IMR-90 (cell line): Measurements from ENCODE around the gene ACSF2. TPM values are rescaled to one million over a fixed set of nuclear protein-coding genes. Genes with fewer than 3 reads are reported as not detected.

Source experiments
- ATAC-seq: fragments of 200-7000 bp; cut with Tn5 transposase; 2 replicates; pipeline ENCODE4 v1.9.1; 2020; ENCODE audit warnings: low read depth, mild to moderate bottlenecking, moderate library complexity
- BruUV-seq: library from RNA; stranded (reverse); fragments of 400-500 nt; replicated peaks from 2 replicates; lab custom pipeline; 2021; lab: Mats Ljungman, UMichigan
- CTCF ChIA-PET: fragments of 300-600 bp; formaldehyde crosslinking; extraction: SDS; loops from one replicate; lab custom pipeline; 2021; ENCODE audit warnings: antibody characterized with exemption; lab: Yijun Ruan, JAX
- POLR2A ChIA-PET: fragments of 300-600 bp; sonication (Branson Sonifier 250); formaldehyde crosslinking; loops from one replicate; lab custom pipeline; 2022; ENCODE audit warnings: antibody characterized with exemption; ENCODE audit not compliant: unreplicated experiment; lab: Charles Lee
- DNase-seq: peaks from one replicate; pipeline ENCODE4 v3.0.0; 2013
- H2AFZ ChIP-seq: replicated peaks from 2 replicates; pipeline ENCODE3; 2013; ENCODE audit warnings: low read length, mild to moderate bottlenecking; ENCODE audit not compliant: poor library complexity
- H2AK5ac ChIP-seq: 2 replicates; pipeline ENCODE4 v1.6.1; 2013; ENCODE audit warnings: low read depth, low read length, inconsistent platforms
- H2AK9ac ChIP-seq: replicated peaks from 2 replicates; pipeline ENCODE3; 2013; ENCODE audit warnings: mild to moderate bottlenecking, low read depth, low read length, moderate library complexity; ENCODE audit not compliant: poor library complexity
- H2BK120ac ChIP-seq: 2 replicates; pipeline ENCODE4 v1.6.1; 2013; ENCODE audit warnings: low read depth, low read length, inconsistent platforms
- H2BK15ac ChIP-seq: 3 replicates; pipeline ENCODE4 v1.6.1; 2013; ENCODE audit warnings: low read depth, low read length, inconsistent platforms
- H2BK20ac ChIP-seq: 2 replicates; pipeline ENCODE4 v1.6.1; 2013; ENCODE audit warnings: low read depth, mild to moderate bottlenecking, inconsistent platforms, low read length, moderate library complexity
- H2BK5ac ChIP-seq: 2 replicates; pipeline ENCODE4 v1.6.1; 2013; ENCODE audit warnings: mild to moderate bottlenecking, low read depth, low read length, inconsistent platforms; ENCODE audit not compliant: poor library complexity, severe bottlenecking
- H3K14ac ChIP-seq: replicated peaks from 2 replicates; pipeline ENCODE4 v1.6.1; 2013; ENCODE audit warnings: low read depth, low read length, inconsistent platforms
- H3K18ac ChIP-seq: 2 replicates; pipeline ENCODE4 v1.6.1; 2013; ENCODE audit warnings: low read depth, low read length, control low read depth
- H3K23ac ChIP-seq: 2 replicates; pipeline ENCODE4 v1.6.1; 2013; ENCODE audit warnings: low read depth, low read length, inconsistent platforms
- H3K27ac ChIP-seq: 2 replicates; pipeline ENCODE4 v1.5.1; 2013; ENCODE audit warnings: mild to moderate bottlenecking, control low read depth, low read length; ENCODE audit not compliant: insufficient read depth
- H3K27me3 ChIP-seq: 2 replicates; pipeline ENCODE4 v1.6.1; 2013; ENCODE audit warnings: low read length; ENCODE audit not compliant: control insufficient read depth, insufficient read depth
- H3K36me3 ChIP-seq: 2 replicates; pipeline ENCODE4 v1.6.1; 2013; ENCODE audit warnings: low read length, mixed read lengths; ENCODE audit not compliant: control insufficient read depth, insufficient read depth
- H3K4ac ChIP-seq: 2 replicates; pipeline ENCODE4 v1.6.1; 2013; ENCODE audit warnings: low read depth, low read length, inconsistent platforms
- H3K4me1 ChIP-seq: 2 replicates; pipeline ENCODE4 v1.6.1; 2013; ENCODE audit warnings: low read length, mixed read lengths; ENCODE audit not compliant: control insufficient read depth, insufficient read depth
- H3K4me2 ChIP-seq: 2 replicates; pipeline ENCODE4 v1.6.1; 2013; ENCODE audit warnings: low read depth, mild to moderate bottlenecking, control low read depth, low read length, moderate library complexity
- H3K4me3 ChIP-seq: 2 replicates; pipeline ENCODE4 v1.5.1; 2013; ENCODE audit warnings: low read depth, mild to moderate bottlenecking, control low read depth, low read length, moderate library complexity; ENCODE audit not compliant: insufficient read depth
- H3K56ac ChIP-seq: 2 replicates; pipeline ENCODE4 v1.6.1; 2013; ENCODE audit warnings: low read length, inconsistent platforms; ENCODE audit not compliant: insufficient read depth; ENCODE audit errors: extremely low read depth
- H3K79me1 ChIP-seq, 2 experiments: 2 replicates each; pipeline ENCODE4 v1.6.1; 2013; ENCODE audit warnings: low read length in 2 of 2, inconsistent platforms in 1 of 2, low read depth in 1 of 2
- H3K9ac ChIP-seq: 2 replicates; pipeline ENCODE4 v1.6.1; 2013; ENCODE audit warnings: low read depth, low read length, control low read depth
- H3K9me1 ChIP-seq: 2 replicates; pipeline ENCODE4 v1.6.1; 2013; ENCODE audit warnings: low read length, inconsistent platforms; ENCODE audit not compliant: insufficient read depth
- H3K9me3 ChIP-seq: 2 replicates; pipeline ENCODE4 v1.6.1; 2013; ENCODE audit warnings: low read length; ENCODE audit not compliant: control insufficient read depth, insufficient read depth
- H4K20me1 ChIP-seq: 2 replicates; pipeline ENCODE4 v1.6.1; 2013; ENCODE audit warnings: low read length, inconsistent platforms; ENCODE audit not compliant: insufficient read depth
- H4K5ac ChIP-seq: 2 replicates; pipeline ENCODE4 v1.6.1; 2013; ENCODE audit warnings: mild to moderate bottlenecking, low read depth, low read length, control low read depth
- H4K8ac ChIP-seq, 2 experiments: 2 replicates each; pipeline ENCODE4 v1.6.1; 2013; ENCODE audit warnings: low read depth in 2 of 2, low read length in 2 of 2, control low read depth in 1 of 2, inconsistent platforms in 1 of 2
- H4K91ac ChIP-seq: 2 replicates; pipeline ENCODE4 v1.6.1; 2013; ENCODE audit warnings: low read depth, low read length, inconsistent platforms; ENCODE audit not compliant: insufficient read depth
- BHLHE40 ChIP-seq: fragments of 150-350 bp; IDR thresholded peaks from 2 replicates; pipeline ENCODE4 v1.6.1; 2016; ENCODE audit warnings: mild to moderate bottlenecking, low read depth, low read length
- CEBPB ChIP-seq: IDR thresholded peaks from 2 replicates; pipeline ENCODE4 v1.6.1; 2012; ENCODE audit warnings: low read depth, low read length, improper control_type of control experiment
- CHD1 ChIP-seq: IDR thresholded peaks from 2 replicates; pipeline ENCODE4 v1.6.1; 2012; ENCODE audit warnings: low read depth, low read length, improper control_type of control experiment
- RAD21 ChIP-seq: IDR thresholded peaks from 2 replicates; pipeline ENCODE4 v1.6.1; 2012; ENCODE audit warnings: low read length, improper control_type of control experiment
- RFX5 ChIP-seq: IDR thresholded peaks from 2 replicates; pipeline ENCODE4 v1.8.0; 2012; ENCODE audit warnings: low read depth, mild to moderate bottlenecking, low read length, moderate library complexity
- SMC3 ChIP-seq: fragments of 150-350 bp; IDR thresholded peaks from 2 replicates; pipeline ENCODE4 v1.6.1; 2016; ENCODE audit warnings: low read depth, mild to moderate bottlenecking, antibody characterized with exemption, low read length, moderate library complexity
- WGBS, 2 experiments: methylation state at CpG; one replicate each; pipeline versions ENCODE4 v1.1.5 to v1.1.7; 2013; ENCODE audit warnings: missing lambda C conversion rate in 2 of 2; ENCODE audit not compliant: insufficient read length in 1 of 2; ENCODE audit errors: extremely low coverage in 2 of 2; 5-methylcytosine and 5-hydroxymethylcytosine counted together
- dilution Hi-C: fragments of 300-500 bp; cut with HindIII; formaldehyde crosslinking; loops from one replicate; pipeline ENCODE4 v1.14.3; 2018; ENCODE audit warnings: low sequenced_read_pairs; ENCODE audit not compliant: unreplicated experiment
- in situ Hi-C: fragments of 300-500 bp; cut with MboI; formaldehyde crosslinking; loops from 3 replicates; pipeline ENCODE4 v1.14.3; 2019; ENCODE audit warnings: low sequenced_read_pairs, inconsistent platforms, mixed read lengths
- intact Hi-C: fragments of 100-400 bp; cut with micrococcal nuclease; formaldehyde crosslinking; loops from 2 replicates; pipeline ENCODE4 v1.10.0; 2022
- polyA plus RNA-seq, 3 experiments: library from polyadenylated mRNA; depleted of rRNA; stranded (reverse); fragments of >200 nt; gene quantifications; 2 replicates each; pipeline ENCODE4 v1.2.3, GENCODE V29; 2012; ENCODE audit warnings: low replicate concordance in 1 of 3
- total RNA-seq: library from RNA; depleted of rRNA; stranded (reverse); fragments of >200 nt; gene quantifications from 2 replicates; pipeline ENCODE4 v1.2.3, GENCODE V29; 2012
- TF ChIP-seq, protein P1 (sequence below): fragments of 150-350 bp; IDR thresholded peaks from 2 replicates; pipeline ENCODE4 v1.6.1; 2016; ENCODE audit warnings: low read depth, mild to moderate bottlenecking, low read length, moderate library complexity, borderline replicate concordance
- TF ChIP-seq, protein P2 (sequence below): conservative IDR thresholded peaks from 2 replicates; pipeline ENCODE4 v1.5.1; 2012; ENCODE audit warnings: mild to moderate bottlenecking, low read depth, low read length, improper control_type of control experiment

Gene ACSF2
- total and polyA plus RNA-seq, 2 of the 4 experiments (the other 2 are of a cell fraction) = 18.5 to 27.2 TPM

DNA sequence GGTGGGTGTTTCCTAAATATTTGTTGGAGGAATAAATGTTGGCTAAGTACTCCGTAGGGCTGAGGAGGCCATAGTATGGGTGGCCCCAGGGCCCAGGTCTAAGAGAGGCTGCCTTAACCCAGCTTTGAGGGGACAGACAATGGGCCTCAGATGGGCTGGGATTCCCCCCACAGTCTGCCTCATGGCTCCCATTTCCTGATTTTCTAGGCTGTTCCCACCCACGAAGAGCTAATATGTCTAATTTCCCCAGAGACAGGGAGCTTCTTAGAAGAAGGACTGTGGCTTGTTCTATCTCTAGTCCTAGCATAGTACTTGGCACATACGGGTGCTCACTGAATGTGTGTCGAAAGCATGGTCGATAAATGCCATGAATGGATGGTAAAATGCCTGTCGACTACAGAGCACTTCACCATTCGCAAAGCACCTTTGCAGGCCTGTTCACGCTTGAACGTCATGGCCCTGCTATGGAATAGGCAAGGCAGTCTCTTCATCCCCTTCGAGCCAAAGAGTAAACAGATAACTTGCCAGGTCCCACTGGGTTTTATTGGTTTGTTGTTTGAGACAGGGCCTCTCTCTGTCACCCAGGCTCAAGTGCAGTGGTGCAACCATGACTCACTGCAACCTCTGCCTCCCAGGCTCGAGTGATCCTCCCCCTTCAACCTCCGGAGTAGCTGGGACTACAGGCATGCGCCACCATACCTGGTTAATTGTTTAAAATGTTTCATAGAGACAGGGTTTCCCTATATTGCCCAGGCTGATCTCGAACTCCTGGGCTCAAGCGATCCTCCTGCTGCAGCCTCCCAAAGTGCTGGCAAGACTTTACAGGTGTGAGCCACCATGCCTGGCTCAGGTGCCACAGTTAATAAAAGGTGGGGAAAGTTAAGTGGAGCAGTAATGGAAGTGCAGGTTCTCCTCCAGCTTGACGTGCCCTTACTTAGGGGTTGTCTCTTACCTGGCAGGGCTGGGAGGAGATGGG is 33.0 kb downstream of the ACSF2 start:
- in situ Hi-C loops = no loop called here
- Histone ChIP-seq H2BK5ac (no peak overlapping the region), H2AFZ (no peak overlapping the region), H4K20me1 (peaks cover 4% of the 10 kb centered on the region; the same call in 1 of the 2 replicates), H3K56ac (no peak overlapping the region), H3K9me1 (0 out of 2 replicates have a peak, but pooled peaks cover 6% of the 10 kb centered on the region), H3K36me3 (peaks cover 3% of the 10 kb centered on the region; the same call in 1 of the 2 replicates), H3K14ac (0 out of 2 replicates have a peak overlapping the region, but pooled peaks have one; percentile 28), H3K23ac (no peak overlapping the region; the same call in 1 of the 2 replicates), H3K4me1 (no peaks in the 10 kb centered on the region), H3K9ac (no peak overlapping the region), H3K4ac (no peak overlapping the region), H3K79me1 (no peaks in the 10 kb centered on the region; a peak in 1 of 4 replicates), H4K8ac (no peak overlapping the region), H2AK5ac (no peak overlapping the region), H3K4me3 (no peak overlapping the region), H4K5ac (no peak overlapping the region), H2AK9ac (peak overlapping the region; percentile 36), H3K27me3 (no peaks in the 10 kb centered on the region), H3K4me2 (no peak overlapping the region), H2BK15ac (no peak overlapping the region), H3K18ac (no peak overlapping the region), H3K9me3 (no peaks in the 10 kb centered on the region), H2BK20ac (no peak overlapping the region), H4K91ac (no peak overlapping the region), H3K27ac (no peak overlapping the region), H2BK120ac (no peak overlapping the region)
- 93% methylated on average over 8 of the region's 16 CpGs; no CpG with 5 or more reads in 1 of the 2 experiments for WGBS, 2 experiments
- ChIA-PET CTCF (no interaction called here), POLR2A (no interaction called here)
- intact Hi-C loops = no loop called here
- DNase-seq (peak; percentile 18), ATAC-seq (peak; percentile 56; the same call in 1 of the 2 replicates)
- TF ChIP-seq CEBPB = peak; percentile 50; the same call in 1 of the 2 replicates
- TF ChIP-seq BHLHE40 = no peak
- TF ChIP-seq RFX5 = no peak
- TF ChIP-seq, protein P1, sequence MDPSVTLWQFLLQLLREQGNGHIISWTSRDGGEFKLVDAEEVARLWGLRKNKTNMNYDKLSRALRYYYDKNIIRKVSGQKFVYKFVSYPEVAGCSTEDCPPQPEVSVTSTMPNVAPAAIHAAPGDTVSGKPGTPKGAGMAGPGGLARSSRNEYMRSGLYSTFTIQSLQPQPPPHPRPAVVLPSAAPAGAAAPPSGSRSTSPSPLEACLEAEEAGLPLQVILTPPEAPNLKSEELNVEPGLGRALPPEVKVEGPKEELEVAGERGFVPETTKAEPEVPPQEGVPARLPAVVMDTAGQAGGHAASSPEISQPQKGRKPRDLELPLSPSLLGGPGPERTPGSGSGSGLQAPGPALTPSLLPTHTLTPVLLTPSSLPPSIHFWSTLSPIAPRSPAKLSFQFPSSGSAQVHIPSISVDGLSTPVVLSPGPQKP = no peak
- no peak for TF ChIP-seq SMC3
- no peak for TF ChIP-seq RAD21
- TF ChIP-seq CHD1 = no peak
- TF ChIP-seq, protein P2, sequence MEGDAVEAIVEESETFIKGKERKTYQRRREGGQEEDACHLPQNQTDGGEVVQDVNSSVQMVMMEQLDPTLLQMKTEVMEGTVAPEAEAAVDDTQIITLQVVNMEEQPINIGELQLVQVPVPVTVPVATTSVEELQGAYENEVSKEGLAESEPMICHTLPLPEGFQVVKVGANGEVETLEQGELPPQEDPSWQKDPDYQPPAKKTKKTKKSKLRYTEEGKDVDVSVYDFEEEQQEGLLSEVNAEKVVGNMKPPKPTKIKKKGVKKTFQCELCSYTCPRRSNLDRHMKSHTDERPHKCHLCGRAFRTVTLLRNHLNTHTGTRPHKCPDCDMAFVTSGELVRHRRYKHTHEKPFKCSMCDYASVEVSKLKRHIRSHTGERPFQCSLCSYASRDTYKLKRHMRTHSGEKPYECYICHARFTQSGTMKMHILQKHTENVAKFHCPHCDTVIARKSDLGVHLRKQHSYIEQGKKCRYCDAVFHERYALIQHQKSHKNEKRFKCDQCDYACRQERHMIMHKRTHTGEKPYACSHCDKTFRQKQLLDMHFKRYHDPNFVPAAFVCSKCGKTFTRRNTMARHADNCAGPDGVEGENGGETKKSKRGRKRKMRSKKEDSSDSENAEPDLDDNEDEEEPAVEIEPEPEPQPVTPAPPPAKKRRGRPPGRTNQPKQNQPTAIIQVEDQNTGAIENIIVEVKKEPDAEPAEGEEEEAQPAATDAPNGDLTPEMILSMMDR = no peak
- dilution Hi-C loops = no loop called here
- BruUV-seq = no TSS peak
